ENCODE results near the gene CDH23.

The CDH23 gene

GRCh38 chr10:71409516-71410104 lies 12.9 kb downstream of the CDH23 start:
- DNase-seq (ENCODE audit: low read depth), result no peak
- H3K4me3 ChIP-seq (ENCODE audit: low read depth, low read length), result no peak overlapping the region

DNA sequence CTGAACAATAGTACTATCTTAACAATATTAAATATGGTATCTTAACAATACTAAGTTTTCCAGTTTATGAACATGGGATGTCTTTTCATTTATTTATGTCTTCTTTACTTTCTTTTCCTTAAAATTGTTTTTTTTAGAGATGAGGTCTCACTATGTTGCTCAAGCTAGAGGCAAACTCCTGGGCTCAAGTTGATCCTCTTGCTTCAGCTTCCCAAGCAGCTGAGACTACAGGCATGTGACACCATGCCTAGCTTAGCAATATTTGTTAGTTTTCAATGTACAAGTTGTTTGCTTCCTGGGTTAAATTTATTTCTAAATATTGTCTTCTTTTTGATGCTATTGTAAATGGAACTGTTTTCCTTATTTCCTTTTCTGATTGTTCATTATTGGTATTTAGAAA lies 16.9 kb downstream of the CDH23 start:
- no peak for DNase-seq (ENCODE audit: low read depth)
- H3K4me3 ChIP-seq (ENCODE audit: low read depth, low read length), result no peak overlapping the region

DNA sequence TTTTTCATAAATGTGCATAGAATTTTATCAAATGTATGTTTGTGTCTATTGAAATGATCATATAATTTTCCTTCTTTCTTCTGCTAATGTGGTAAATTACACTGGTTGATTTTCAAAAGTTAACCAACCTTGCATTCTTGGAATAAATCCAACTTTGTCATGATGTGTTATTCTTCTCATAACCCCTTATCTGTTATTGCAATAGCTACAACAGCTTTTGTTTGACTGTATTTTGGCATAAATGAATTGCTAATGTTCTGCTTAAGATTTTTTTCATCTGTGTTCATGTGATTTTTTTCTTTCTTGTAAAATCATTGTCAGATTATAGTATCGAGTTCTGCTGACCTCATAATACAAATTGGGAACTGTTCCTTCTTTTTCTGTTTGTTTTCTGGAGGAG lies 17.6 kb downstream of the CDH23 start:
- no peak overlapping the region for H3K4me3 ChIP-seq (ENCODE audit: low read depth, low read length)
- no peak for DNase-seq (ENCODE audit: low read depth)

DNA sequence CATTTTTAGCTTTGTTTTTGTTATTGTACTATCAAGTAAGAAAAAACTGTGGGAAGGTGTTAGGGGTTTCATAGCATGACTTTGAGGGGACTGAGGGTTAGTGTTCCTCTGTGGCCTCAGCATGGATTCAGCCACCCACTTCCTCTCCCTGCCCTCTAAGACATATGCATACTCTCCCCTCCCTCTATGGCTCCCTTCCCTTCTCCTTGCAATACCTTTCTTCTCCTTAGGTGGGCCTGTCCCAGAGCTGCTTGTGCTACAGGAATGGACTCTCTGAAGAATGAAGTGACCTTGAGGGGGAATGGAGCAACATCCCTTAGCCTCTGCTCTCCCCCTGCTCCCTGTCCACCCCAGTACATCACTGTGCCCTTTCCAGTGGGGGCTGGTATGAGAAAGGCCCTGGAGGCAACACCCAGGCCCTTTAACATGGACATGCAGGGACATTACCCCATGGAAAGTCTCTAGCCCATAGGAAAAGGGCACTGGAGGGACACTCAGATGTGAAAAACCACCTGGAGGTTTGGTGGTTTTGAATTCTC lies 22.4 kb downstream of the CDH23 start:
- no peak overlapping the region for H3K4me3 ChIP-seq (ENCODE audit: low read depth, low read length)
- DNase-seq (ENCODE audit: low read depth), result no peak

DNA sequence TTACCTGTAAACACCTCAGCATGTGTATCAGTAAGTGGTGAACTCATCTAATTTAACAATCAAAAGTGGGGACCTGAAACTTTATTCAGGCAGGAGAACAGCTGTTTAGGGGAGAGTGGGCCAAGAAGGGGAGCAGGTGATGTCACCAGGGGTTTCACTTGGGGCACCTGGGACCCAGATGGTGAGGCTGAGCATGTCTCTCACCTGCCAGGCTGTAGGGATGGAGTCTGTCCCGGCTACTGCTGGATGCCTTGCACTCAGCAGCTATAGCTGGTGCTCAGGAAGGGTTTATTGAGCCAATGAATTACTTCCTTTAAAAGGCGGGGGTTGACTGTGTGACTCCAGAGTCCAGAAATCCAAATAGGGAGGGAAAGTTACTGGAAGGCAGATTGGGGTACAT lies 23.0 kb downstream of the CDH23 start:
- DNase-seq (ENCODE audit: low read depth), result no peak

GRCh38 chr10:71421075-71421434 lies 24.3 kb downstream of the CDH23 start:
- no peak overlapping the region for H3K4me3 ChIP-seq (ENCODE audit: low read depth, low read length)
- no peak for DNase-seq (ENCODE audit: low read depth)

More for the DNA sequence above, 23.0 kb downstream of the CDH23 start:
- no peak overlapping the region for H3K4me3 ChIP-seq (ENCODE audit: low read depth, low read length)

GRCh38 chr10:71423250-71423649 lies 26.5 kb downstream of the CDH23 start:
- DNase-seq (ENCODE audit: low read depth), result no peak

DNA sequence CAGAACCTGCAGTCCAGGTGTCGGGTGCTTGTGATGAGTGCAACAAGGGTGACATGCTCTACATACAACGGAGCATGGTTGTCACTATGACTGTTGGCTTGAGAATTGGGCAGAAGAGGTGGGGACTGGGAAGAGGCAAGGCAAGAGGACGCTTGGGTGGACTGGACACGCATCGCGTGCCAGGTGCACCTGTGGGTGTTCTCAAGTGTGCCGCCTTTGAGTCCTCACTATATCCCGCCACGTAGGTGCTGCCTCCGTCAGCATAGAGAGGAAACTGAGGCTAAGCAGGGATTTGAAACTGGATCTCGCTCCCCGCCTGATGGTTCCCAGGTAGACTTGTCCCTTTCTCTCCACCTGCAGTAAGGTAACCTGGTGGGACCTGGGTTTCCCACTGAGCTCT lies 27.2 kb downstream of the CDH23 start:
- H3K4me3 ChIP-seq (ENCODE audit: low read depth, low read length), result no peak overlapping the region
- DNase-seq (ENCODE audit: low read depth), result no peak

More at GRCh38 chr10:71423250-71423649, 26.5 kb downstream of the CDH23 start:
- H3K4me3 ChIP-seq (ENCODE audit: low read depth, low read length), result no peak overlapping the region

- H3K4me3 ChIP-seq (ENCODE audit: low read depth, low read length), result no peak overlapping the region
- DNase-seq (ENCODE audit: low read depth), result no peak
These were observed 27.9 kb downstream of the CDH23 start for GRCh38 chr10:71424496-71425194.

DNA sequence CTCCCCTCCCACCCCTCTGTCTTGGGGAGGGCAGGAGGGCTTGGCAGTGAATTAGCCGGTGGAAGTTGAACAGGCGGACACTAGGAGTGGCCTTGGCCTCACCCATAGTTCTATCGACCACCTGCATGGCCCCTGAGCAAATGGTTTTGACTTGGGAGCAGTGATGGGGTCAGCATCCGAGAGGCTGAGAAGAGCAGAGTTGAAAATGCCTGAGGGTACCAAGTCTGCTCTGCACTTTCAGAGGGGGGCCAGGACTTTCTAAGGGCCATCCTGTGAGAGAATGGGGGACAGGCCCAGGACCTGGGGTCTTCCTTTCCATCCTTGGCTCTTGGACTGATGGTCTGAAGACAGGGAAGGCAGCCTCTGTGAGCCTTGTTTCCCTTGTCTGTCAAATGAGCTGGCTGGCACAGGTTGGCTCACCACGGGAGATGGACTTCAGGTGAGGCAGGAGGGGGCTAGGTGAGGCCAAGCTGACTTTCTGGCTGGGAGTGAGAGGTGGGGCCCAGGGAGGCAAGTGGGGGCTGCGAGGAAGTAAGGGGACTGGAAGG lies 29.4 kb downstream of the CDH23 start:
- no peak for DNase-seq (ENCODE audit: low read depth)
- no peak overlapping the region for H3K4me3 ChIP-seq (ENCODE audit: low read depth, low read length)

DNA sequence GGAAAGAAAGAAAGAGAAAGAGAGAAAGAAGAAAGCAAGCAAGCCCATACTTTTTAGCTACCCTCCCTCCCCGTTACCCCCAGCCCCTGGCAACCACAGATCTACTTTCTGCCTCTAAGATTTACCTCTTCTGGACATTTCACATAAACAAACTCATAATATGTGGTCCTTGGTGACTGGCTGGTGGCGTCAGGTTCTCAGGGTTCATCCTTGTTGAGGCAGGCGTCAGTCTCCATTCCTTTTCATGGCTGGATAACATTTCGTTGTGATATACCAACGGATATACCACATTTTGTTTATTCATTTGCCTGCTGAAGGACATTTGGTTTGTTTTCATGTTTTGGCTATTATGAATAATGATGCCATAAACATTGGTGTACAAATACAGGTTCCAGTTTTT lies 30.5 kb downstream of the CDH23 start:
- DNase-seq (ENCODE audit: low read depth), result no peak

DNA sequence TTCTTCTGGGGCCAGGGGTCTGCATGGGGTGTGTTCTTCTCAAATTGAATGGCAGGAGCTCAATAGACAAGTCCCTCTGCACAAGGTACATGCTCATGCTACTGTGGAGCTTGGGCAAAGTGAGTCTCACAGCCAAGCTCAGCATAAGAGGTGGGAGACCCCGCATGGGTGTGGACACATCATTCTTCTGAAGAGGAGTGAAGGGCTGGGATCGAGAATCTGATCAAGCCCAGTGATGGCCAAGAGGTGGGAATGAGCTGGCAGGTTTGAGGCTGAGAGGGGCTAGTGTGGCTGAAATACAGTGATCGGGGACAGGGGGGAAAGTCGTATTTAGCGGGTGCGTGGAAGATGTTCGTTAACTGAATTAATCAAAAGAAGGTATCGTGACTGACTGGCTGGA lies 32.6 kb downstream of the CDH23 start:
- DNase-seq (ENCODE audit: low read depth), result no peak
- H3K4me3 ChIP-seq (ENCODE audit: low read depth, low read length), result no peak overlapping the region

More for the DNA sequence above, 30.5 kb downstream of the CDH23 start:
- no peak overlapping the region for H3K4me3 ChIP-seq (ENCODE audit: low read depth, low read length)

DNA sequence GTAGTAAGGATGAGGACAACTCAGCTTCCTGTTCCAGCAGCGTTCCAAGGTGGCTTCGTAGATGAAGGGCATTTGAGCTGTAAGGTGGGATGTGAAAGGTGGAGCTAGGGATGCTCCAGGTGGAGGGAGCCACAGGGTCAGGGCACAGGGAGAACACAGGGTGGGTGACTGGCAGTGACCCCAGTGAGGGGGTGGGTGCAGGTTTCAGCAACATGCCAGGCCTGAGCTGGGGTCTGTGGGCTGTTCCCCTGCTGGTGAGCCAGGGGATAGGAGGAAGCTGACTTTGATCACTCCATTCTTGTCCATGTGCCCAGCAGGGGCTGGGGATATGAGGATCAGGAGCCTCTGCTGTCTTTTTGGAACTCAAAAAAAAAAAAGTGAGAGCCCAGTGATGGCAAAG lies 33.2 kb downstream of the CDH23 start:
- no peak for DNase-seq (ENCODE audit: low read depth)
- H3K4me3 ChIP-seq (ENCODE audit: low read depth, low read length), result no peak overlapping the region

GRCh38 chr10:71431239-71432100 lies 34.8 kb downstream of the CDH23 start:
- no peak for DNase-seq (ENCODE audit: low read depth)
- H3K4me3 ChIP-seq (ENCODE audit: low read depth, low read length), result no peak overlapping the region

GRCh38 chr10:71432101-71432905 lies 35.6 kb downstream of the CDH23 start:
- no peak for DNase-seq (ENCODE audit: low read depth)
- no peak overlapping the region for H3K4me3 ChIP-seq (ENCODE audit: low read depth, low read length)

DNA sequence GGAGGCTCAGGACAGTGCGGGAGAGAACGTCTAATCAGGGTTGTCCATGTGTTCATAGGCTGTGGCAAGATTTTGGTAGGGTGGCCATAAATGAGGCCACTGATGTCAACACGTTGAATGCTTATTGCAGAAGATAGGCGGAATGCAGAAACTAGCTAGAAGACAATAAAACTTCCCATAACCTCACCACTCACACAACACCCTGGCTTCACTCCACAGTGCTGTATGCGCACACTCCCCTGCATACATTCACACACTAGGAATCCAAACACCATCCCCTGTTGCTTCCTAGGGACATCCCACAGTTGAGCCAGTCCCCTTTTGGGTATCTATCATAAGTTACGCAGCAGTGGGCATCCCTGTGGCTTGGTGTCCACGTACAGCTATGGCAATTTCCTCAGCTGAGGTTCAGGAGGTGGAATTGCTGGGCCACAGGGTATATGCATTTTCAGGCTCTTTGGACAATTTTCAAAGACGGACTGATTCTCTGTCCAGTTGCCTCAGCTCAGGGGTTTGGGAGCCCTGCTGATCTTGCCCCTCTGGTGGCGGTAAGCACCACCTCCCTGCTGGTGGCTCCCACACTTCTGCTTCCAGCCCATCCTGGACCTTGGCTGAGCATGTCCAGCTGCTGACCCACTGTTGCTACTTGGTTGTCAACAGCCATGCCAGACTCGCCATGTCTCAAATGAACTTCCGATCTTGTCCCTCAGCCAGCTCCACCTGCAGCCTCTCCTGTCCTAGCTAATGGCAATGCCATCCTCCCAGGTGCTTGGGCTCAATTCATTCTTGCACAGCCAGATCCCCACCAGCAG lies 36.4 kb downstream of the CDH23 start:
- no peak for DNase-seq (ENCODE audit: low read depth)
- H3K4me3 ChIP-seq (ENCODE audit: low read depth, low read length), result no peak overlapping the region

GRCh38 chr10:71433768-71434744 lies 37.3 kb downstream of the CDH23 start:
- H3K4me3 ChIP-seq (ENCODE audit: low read depth, low read length), result no peak overlapping the region
- no peak for DNase-seq (ENCODE audit: low read depth)

Data from skeletal muscle cell (primary cell).